GM21423 (cell line): ENCODE data around the gene WDR6.
A peak's percentile ranks its signal among the peaks of the same experiment; 100 is the strongest.
"Not testable (repeated sequence)": the region's sequence is repeated elsewhere in the genome, so short reads cannot be mapped to it uniquely, and the experiment has no call there.

Experiments
- ATAC-seq: cut with Tn5 transposase; IDR thresholded peaks from one replicate; pipeline ENCODE4 v1.9.1; 2021; ENCODE audit warnings: mild to moderate bottlenecking, moderate library complexity; ENCODE audit not compliant: unreplicated experiment

The WDR6 gene

GRCh38 chr3:48991851-48992545 is 15.2 kb upstream of the WDR6 start:
- ATAC-seq: no peak

- ATAC-seq: no peak
Observed at GRCh38 chr3:48993834-48994233, 13.4 kb upstream of the WDR6 start.

- no peak for ATAC-seq
Observed at GRCh38 chr3:48996640-48997039, 10.6 kb upstream of the WDR6 start.

- no peak for ATAC-seq
Observed at GRCh38 chr3:48997102-48997635, 10.0 kb upstream of the WDR6 start.

GRCh38 chr3:48997714-48998637 is 9.2 kb upstream of the WDR6 start:
- ATAC-seq: no peak

- ATAC-seq: no peak
Observed at GRCh38 chr3:48999085-48999858, 7.9 kb upstream of the WDR6 start.

GRCh38 chr3:49001155-49001554 is 6.0 kb upstream of the WDR6 start:
- ATAC-seq: no peak

GRCh38 chr3:49004352-49005302 is 2.6 kb upstream of the WDR6 start:
- no peak for ATAC-seq

- no peak for ATAC-seq
Observed at GRCh38 chr3:49005303-49005680, 1.9 kb upstream of the WDR6 start.

GRCh38 chr3:49005998-49006397 is 1.2 kb upstream of the WDR6 start:
- ATAC-seq: no peak

- ATAC-seq: peak; percentile 1
Observed at GRCh38 chr3:49006408-49007067, 653 bp upstream of the WDR6 start.

- peak; percentile 31 for ATAC-seq
Observed at GRCh38 chr3:49007771-49008528, 759 bp downstream of the WDR6 start.

- ATAC-seq: not testable (repeated sequence)
Observed at GRCh38 chr3:49008627-49009026, 1.4 kb downstream of the WDR6 start.

- ATAC-seq: no peak
Observed at GRCh38 chr3:49009396-49009795, 2.2 kb downstream of the WDR6 start.

- ATAC-seq: no peak
Observed at GRCh38 chr3:49012441-49013017, 5.3 kb downstream of the WDR6 start.

- no peak for ATAC-seq
Observed at GRCh38 chr3:49013113-49013737, 6.0 kb downstream of the WDR6 start.

GRCh38 chr3:49013738-49014660 is 6.8 kb downstream of the WDR6 start:
- no peak for ATAC-seq
